ENCODE data around the gene TENT5C.

DNA sequence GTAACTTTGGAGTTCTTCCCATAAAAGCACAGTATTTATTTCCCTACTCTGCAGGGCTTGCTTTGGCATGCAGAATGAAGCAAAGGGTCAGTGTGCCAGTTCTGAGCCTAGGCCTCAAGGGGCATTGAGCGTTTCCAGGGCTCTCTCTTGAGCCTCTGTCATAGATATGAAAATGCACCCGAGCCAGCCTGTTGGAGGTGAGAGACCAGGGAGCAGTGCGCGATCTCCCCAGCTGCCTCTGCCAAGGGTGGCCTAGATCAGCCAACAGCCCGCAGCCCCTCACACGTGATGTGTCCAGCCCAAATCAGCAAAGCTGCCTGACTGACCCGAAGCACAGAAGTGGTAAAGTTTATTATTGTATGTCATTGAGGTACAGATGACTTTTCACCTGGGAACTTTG is 63.7 kb downstream of the TENT5C start:
- TF ChIP-seq, protein P1, sequence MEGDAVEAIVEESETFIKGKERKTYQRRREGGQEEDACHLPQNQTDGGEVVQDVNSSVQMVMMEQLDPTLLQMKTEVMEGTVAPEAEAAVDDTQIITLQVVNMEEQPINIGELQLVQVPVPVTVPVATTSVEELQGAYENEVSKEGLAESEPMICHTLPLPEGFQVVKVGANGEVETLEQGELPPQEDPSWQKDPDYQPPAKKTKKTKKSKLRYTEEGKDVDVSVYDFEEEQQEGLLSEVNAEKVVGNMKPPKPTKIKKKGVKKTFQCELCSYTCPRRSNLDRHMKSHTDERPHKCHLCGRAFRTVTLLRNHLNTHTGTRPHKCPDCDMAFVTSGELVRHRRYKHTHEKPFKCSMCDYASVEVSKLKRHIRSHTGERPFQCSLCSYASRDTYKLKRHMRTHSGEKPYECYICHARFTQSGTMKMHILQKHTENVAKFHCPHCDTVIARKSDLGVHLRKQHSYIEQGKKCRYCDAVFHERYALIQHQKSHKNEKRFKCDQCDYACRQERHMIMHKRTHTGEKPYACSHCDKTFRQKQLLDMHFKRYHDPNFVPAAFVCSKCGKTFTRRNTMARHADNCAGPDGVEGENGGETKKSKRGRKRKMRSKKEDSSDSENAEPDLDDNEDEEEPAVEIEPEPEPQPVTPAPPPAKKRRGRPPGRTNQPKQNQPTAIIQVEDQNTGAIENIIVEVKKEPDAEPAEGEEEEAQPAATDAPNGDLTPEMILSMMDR (optimal IDR thresholded peaks at IDR 0.05 in 1 of 3, IDR thresholded peaks at IDR 0.05 in 1 of 3, conservative IDR thresholded peaks at IDR 0.05 in 1 of 3; ENCODE audit: extremely low read depth in 1 of 3, insufficient read depth in 2 of 3, low read length in 3 of 3), result no peak
- no peak for TF ChIP-seq EZH2 (IDR thresholded peaks at IDR 0.05; ENCODE audit: low read length)
